Lower lobe of right lung (tissue), 2 donors: ENCODE data around the gene TMEM117. TPM values are rescaled to one million over a fixed set of nuclear protein-coding genes. Genes with fewer than 3 reads are reported as not detected.
"Not testable (repeated sequence)": the region's sequence is repeated elsewhere in the genome, so short reads cannot be mapped to it uniquely, and the experiment has no call there.

Experiments used
- ATAC-seq, 2 donors: fragments of 200-7000 bp; cut with Tn5 transposase; one replicate each; pipeline ENCODE4 v1.9.1; 2020 to 2022; ENCODE audit warnings: mild to moderate bottlenecking in 2 of 2, moderate library complexity in 2 of 2
- DNase-seq: peaks from one replicate; pipeline ENCODE4 v3.0.0-alpha.2; 2020
- H3K27ac ChIP-seq: fragments of 200-600 bp; one replicate; pipeline ENCODE4 v1.8.0; 2022
- H3K27me3 ChIP-seq: fragments of 200-600 bp; one replicate; pipeline ENCODE4 v1.8.0; 2022; ENCODE audit warnings: low read depth
- H3K36me3 ChIP-seq: fragments of 200-600 bp; one replicate; pipeline ENCODE4 v1.8.0; 2022; ENCODE audit warnings: mild to moderate bottlenecking
- H3K4me1 ChIP-seq: fragments of 200-600 bp; one replicate; pipeline ENCODE4 v1.8.0; 2022
- H3K4me3 ChIP-seq: fragments of 200-600 bp; one replicate; pipeline ENCODE4 v1.8.0; 2022; ENCODE audit warnings: mild to moderate bottlenecking
- H3K9me3 ChIP-seq: fragments of 200-600 bp; one replicate; pipeline ENCODE4 v1.8.0; 2022
- intact Hi-C: fragments of 100-400 bp; cut with DNase I; formaldehyde crosslinking; loops from one replicate; pipeline ENCODE4 v1.11.0; 2022
- total RNA-seq: library from RNA; stranded (reverse); fragmentation: NEBNext Ultra II Directional; extraction: Animal tissue kit (Norgen Biotek cat#: 25700); gene quantifications from one replicate; pipeline ENCODE4 v1.2.1, GENCODE V29; 2021
- TF ChIP-seq, protein P1 (sequence below): fragments of 200-600 bp; IDR thresholded peaks from one replicate; pipeline ENCODE4 v1.8.0; 2022; ENCODE audit warnings: antibody characterized with exemption, mild to moderate bottlenecking
- donor health status: DM: no; HTN: yes; CAD: no; lungs with severe emphysema.

The TMEM117 gene
- total RNA-seq, 1 donor from 2014 or later, result 4.5 TPM

DNA sequence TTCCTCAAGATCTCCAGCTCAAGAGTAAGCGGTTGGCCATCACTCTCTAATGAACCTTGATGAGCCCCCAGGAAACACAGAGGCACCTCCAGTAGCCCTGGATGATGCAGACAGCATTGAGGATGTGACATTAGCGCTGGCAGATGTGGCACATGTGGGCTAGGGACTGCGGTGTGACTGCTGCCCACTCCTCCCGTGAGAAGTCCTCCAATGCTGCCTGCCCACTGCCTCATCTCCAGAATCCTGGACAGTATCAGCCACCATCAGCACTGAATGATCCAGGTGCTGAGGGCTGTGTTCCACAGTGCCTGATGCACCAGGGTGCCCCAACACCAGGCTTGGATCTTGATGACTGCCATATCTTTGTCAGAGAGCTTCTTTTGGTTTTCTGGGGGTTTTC lies 412.6 kb downstream of the TMEM117 start:
- H3K27me3 ChIP-seq, result no peaks in the 10 kb centered on the region
- H3K36me3 ChIP-seq, result no peaks in the 10 kb centered on the region
- intact Hi-C loops, result no loop called here
- ATAC-seq, result no peak
- H3K4me3 ChIP-seq, result no peak overlapping the region
- H3K27ac ChIP-seq, result no peak overlapping the region
- H3K4me1 ChIP-seq, result no peaks in the 10 kb centered on the region
- no peaks in the 10 kb centered on the region for H3K9me3 ChIP-seq
- no peak for DNase-seq
- TF ChIP-seq, protein P1, sequence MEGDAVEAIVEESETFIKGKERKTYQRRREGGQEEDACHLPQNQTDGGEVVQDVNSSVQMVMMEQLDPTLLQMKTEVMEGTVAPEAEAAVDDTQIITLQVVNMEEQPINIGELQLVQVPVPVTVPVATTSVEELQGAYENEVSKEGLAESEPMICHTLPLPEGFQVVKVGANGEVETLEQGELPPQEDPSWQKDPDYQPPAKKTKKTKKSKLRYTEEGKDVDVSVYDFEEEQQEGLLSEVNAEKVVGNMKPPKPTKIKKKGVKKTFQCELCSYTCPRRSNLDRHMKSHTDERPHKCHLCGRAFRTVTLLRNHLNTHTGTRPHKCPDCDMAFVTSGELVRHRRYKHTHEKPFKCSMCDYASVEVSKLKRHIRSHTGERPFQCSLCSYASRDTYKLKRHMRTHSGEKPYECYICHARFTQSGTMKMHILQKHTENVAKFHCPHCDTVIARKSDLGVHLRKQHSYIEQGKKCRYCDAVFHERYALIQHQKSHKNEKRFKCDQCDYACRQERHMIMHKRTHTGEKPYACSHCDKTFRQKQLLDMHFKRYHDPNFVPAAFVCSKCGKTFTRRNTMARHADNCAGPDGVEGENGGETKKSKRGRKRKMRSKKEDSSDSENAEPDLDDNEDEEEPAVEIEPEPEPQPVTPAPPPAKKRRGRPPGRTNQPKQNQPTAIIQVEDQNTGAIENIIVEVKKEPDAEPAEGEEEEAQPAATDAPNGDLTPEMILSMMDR, result no peak

DNA sequence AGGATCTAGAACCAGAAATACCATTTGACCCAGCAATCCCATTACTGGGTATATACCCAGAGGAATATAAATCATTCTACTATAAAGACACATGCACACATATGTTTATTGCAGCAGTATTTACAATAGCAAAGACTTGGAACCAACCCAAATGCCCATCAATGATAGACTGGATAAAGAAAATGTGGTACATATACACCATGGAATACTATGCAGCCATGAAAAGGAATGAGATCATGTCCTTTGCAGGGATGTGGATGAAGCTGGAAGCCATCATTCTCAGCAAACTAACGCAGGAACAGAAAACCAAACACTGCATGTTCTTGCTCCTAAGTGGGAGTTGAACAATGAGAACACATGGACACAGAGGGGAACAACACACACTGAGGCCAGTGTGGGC lies 414.6 kb downstream of the TMEM117 start:
- H3K27ac ChIP-seq, H3K4me3 ChIP-seq, H3K4me1 ChIP-seq, H3K9me3 ChIP-seq, DNase-seq, H3K36me3 ChIP-seq, ATAC-seq, intact Hi-C loops, H3K27me3 ChIP-seq: not testable (repeated sequence)

DNA sequence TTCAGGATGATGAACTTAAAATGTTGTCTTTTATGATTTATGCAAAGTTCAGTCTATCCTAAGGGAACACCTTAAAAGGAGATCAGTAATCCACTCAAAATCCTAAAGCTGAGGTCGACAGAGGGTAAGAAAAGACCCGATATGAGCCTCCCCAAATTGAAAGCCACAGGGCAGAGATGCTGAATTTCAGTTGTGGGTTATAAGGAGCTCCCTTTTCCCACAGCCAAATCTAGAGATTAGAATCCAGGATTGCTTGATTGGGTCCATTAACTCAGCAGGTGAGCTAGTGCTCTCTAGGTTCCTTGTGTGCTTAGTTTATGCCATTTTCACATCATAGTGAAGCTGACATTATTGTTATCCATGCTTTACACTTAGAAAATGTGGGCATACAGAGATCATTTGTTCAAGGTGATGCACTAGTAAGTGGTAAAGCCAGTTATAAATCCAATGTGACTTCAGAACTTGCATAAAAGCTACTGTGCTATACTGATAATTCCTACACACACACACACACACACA lies 417.5 kb downstream of the TMEM117 start:
- DNase-seq (no peak), ATAC-seq (no peak)
- TF ChIP-seq, protein P1, result no peak
- intact Hi-C loops, result no loop called here
- Histone ChIP-seq H3K27me3 (no peaks in the 10 kb centered on the region), H3K9me3 (no peaks in the 10 kb centered on the region), H3K4me1 (no peaks in the 10 kb centered on the region), H3K36me3 (no peaks in the 10 kb centered on the region), H3K4me3 (no peak overlapping the region), H3K27ac (no peak overlapping the region)

DNA sequence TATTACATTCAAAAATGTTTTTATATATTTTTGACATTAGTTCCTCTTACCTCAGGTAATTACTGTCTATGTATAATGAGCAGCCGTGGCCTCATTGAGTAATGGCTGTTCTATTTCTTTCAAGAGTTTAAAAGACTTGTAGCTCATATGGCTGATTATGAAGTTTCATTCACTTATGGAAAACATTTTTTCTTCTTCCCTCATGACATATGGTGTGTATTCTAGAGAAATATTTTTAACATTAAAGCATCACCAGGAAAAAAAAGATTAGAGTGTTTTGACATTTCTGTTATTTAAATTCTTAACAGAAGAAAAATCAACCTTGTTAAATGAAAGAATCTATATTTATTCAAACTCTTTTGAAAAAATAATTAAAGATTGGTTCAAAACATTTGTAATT lies 422.4 kb downstream of the TMEM117 start:
- no peak for ATAC-seq

DNA sequence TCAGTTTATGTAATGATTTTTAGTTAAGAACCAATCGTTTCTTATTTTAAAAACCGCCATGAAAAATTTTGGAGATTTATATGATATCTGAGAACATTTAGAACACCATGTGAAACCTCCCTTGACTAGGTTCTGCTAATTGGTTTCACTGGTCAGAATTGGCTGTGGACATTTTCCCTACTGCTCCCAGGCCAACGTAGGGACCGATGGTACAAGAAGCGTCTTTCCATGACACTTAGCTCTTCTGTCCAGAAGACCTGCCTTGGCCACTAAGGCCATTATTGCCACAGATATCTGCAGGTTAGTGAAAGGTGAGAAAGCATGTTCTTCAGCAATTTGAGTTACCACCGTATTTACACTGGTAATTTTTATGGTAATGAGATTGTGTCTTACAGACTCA lies 424.0 kb downstream of the TMEM117 start:
- Histone ChIP-seq H3K4me1 (no peaks in the 10 kb centered on the region), H3K4me3 (no peak overlapping the region), H3K9me3 (no peaks in the 10 kb centered on the region), H3K36me3 (no peaks in the 10 kb centered on the region), H3K27ac (no peak overlapping the region), H3K27me3 (no peaks in the 10 kb centered on the region)
- ATAC-seq (no peak), DNase-seq (no peak)
- intact Hi-C loops, result no loop called here
- TF ChIP-seq, protein P1, result no peak

More for the DNA sequence above, 422.4 kb downstream of the TMEM117 start:
- intact Hi-C loops, result no loop called here
- no peak overlapping the region for H3K27ac ChIP-seq
- H3K36me3 ChIP-seq, result no peaks in the 10 kb centered on the region
- no peaks in the 10 kb centered on the region for H3K4me1 ChIP-seq
- H3K9me3 ChIP-seq, result no peaks in the 10 kb centered on the region
- no peaks in the 10 kb centered on the region for H3K27me3 ChIP-seq
- no peak overlapping the region for H3K4me3 ChIP-seq
- DNase-seq, result no peak
- TF ChIP-seq, protein P1, result no peak

DNA sequence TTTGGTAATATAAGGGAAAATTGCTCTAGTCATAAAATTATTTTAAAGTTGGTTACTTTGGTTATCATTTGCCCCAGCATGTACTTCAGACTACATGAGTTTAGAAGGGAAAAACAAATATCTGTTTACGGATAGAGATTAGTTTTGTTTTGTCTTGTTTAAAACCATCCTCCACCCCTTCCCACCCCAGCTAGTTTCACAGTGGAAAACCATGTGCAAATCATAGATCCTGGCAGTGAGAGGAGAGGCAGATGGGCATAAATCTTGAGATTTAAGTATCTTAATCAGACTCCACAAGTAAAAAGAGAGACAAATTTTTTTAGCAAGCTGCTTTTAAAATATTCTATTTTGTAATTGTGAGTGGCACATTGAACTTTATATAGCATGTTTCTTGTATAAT lies 424.7 kb downstream of the TMEM117 start:
- Histone ChIP-seq H3K36me3 (no peaks in the 10 kb centered on the region), H3K27me3 (no peaks in the 10 kb centered on the region), H3K9me3 (no peaks in the 10 kb centered on the region), H3K4me3 (no peak overlapping the region), H3K4me1 (no peaks in the 10 kb centered on the region), H3K27ac (no peak overlapping the region)
- DNase-seq (no peak), ATAC-seq (no peak)
- TF ChIP-seq, protein P1, result no peak
- intact Hi-C loops, result no loop called here
